Measurements from ENCODE around the gene LTBR.

The LTBR gene

GRCh38 chr12:6432991-6433390 lies 49.0 kb downstream of the LTBR start:
- ChIA-PET POLR2A (no interaction called here), CTCF (interaction anchor here (0.6 to 1.5 kb wide), 2 partner anchors 33 to 324 kb away, joined by 4 to 8 read pairs; no protein-coding TSS in a partner anchor)
- TF ChIP-seq ZSCAN4 (tag by site-specific recombination; IDR thresholded peaks at IDR 0.05) (no peak), ZNF292 (tag by site-specific recombination; IDR thresholded peaks at IDR 0.05; ENCODE audit: borderline replicate concordance, low read depth) (no peak), ZNF747 (tag by site-specific recombination; IDR thresholded peaks at IDR 0.05) (no peak), ZNF580 (tag by site-specific recombination; IDR thresholded peaks at IDR 0.05) (no peak), ZNF555 (tag by site-specific recombination; conservative IDR thresholded peaks at IDR 0.05) (no peak), ZBTB44 (tag by site-specific recombination; IDR thresholded peaks at IDR 0.05) (no peak), KLF17 (tag by site-specific recombination; IDR thresholded peaks at IDR 0.05) (no peak), ZNF132 (tag by site-specific recombination; IDR thresholded peaks at IDR 0.05; ENCODE audit: borderline replicate concordance) (no peak), ZNF211 (tag by site-specific recombination; IDR thresholded peaks at IDR 0.05; ENCODE audit: low read depth) (no peak), ZNF629 (tag by site-specific recombination; IDR thresholded peaks at IDR 0.05) (no peak), ZNF776 (tag by site-specific recombination; IDR thresholded peaks at IDR 0.05; ENCODE audit: borderline replicate concordance) (no peak), ZNF274 (IDR thresholded peaks at IDR 0.05; ENCODE audit: low read length) (no peak), ZNF274 (tag by site-specific recombination; IDR thresholded peaks at IDR 0.05; ENCODE audit: borderline replicate concordance) (no peak), ZNF544 (tag by site-specific recombination; IDR thresholded peaks at IDR 0.05) (no peak), ZBTB1 (tag by site-specific recombination; IDR thresholded peaks at IDR 0.05) (no peak), ZNF585B (tag by site-specific recombination; IDR thresholded peaks at IDR 0.05) (no peak)
- Histone ChIP-seq H3K27ac (ENCODE audit: extremely low read depth, low read depth, low read length) (no peak overlapping the region), H3K4me3 (ENCODE audit: low read depth, low read length) (no peak overlapping the region), H3K36me3 (ENCODE audit: control insufficient read depth in 2 of 2, insufficient read depth in 1 of 2, low read length in 2 of 2) (no peaks in the 10 kb centered on the region), H3K4me1 (ENCODE audit: control insufficient read depth, insufficient read depth, low read length) (0 out of 2 replicates have a peak, but pooled peaks cover 4% of the 10 kb centered on the region), H3K9me3 (ENCODE audit: control insufficient read depth, insufficient read depth, low read depth, low read length) (no peaks in the 10 kb centered on the region)

- H3K4me3 ChIP-seq (ENCODE audit: low read depth, low read length): no peak overlapping the region
- 0 out of 2 replicates have a peak, but pooled peaks cover 4% of the 10 kb centered on the region for H3K4me1 ChIP-seq (ENCODE audit: control insufficient read depth, insufficient read depth, low read length)
- TF ChIP-seq, protein P1, sequence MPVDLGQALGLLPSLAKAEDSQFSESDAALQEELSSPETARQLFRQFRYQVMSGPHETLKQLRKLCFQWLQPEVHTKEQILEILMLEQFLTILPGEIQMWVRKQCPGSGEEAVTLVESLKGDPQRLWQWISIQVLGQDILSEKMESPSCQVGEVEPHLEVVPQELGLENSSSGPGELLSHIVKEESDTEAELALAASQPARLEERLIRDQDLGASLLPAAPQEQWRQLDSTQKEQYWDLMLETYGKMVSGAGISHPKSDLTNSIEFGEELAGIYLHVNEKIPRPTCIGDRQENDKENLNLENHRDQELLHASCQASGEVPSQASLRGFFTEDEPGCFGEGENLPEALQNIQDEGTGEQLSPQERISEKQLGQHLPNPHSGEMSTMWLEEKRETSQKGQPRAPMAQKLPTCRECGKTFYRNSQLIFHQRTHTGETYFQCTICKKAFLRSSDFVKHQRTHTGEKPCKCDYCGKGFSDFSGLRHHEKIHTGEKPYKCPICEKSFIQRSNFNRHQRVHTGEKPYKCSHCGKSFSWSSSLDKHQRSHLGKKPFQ (tag by site-specific recombination; IDR thresholded peaks at IDR 0.05): no peak
- TF ChIP-seq EGR2 (tag by site-specific recombination; IDR thresholded peaks at IDR 0.05; ENCODE audit: low read depth) (no peak), REST (tag by site-specific recombination; IDR thresholded peaks at IDR 0.05) (no peak)
- H3K36me3 ChIP-seq (ENCODE audit: control insufficient read depth in 2 of 2, insufficient read depth in 1 of 2, low read length in 2 of 2): no peaks in the 10 kb centered on the region
- H3K9me3 ChIP-seq (ENCODE audit: control insufficient read depth, insufficient read depth, low read depth, low read length): no peaks in the 10 kb centered on the region
- ChIA-PET CTCF (interaction anchor here (1.3 to 1.6 kb wide), 2 partner anchors 11 to 31 kb away, joined by 6 to 7 read pairs; no protein-coding TSS in a partner anchor), POLR2A (interaction anchor here (1.3 to 1.4 kb wide), 2 partner anchors 36 to 100 kb away, joined by 3 to 7 read pairs; partner anchors contain the start of genes GAPDH and VAMP1)
- no peak overlapping the region for H3K27ac ChIP-seq (ENCODE audit: extremely low read depth, low read depth, low read length)
These were observed 50.5 kb downstream of the LTBR start for GRCh38 chr12:6434205-6435140.
